GM12801 (cell line): Measurements from ENCODE around the gene TEF.

Experiments used
- TF ChIP-seq, protein P1 (sequence below): IDR thresholded peaks from one replicate; pipeline ENCODE4 v1.5.1; 2011; ENCODE audit warnings: control low read depth; ENCODE audit not compliant: insufficient read length; ENCODE audit errors: extremely low read depth

TEF gene

DNA sequence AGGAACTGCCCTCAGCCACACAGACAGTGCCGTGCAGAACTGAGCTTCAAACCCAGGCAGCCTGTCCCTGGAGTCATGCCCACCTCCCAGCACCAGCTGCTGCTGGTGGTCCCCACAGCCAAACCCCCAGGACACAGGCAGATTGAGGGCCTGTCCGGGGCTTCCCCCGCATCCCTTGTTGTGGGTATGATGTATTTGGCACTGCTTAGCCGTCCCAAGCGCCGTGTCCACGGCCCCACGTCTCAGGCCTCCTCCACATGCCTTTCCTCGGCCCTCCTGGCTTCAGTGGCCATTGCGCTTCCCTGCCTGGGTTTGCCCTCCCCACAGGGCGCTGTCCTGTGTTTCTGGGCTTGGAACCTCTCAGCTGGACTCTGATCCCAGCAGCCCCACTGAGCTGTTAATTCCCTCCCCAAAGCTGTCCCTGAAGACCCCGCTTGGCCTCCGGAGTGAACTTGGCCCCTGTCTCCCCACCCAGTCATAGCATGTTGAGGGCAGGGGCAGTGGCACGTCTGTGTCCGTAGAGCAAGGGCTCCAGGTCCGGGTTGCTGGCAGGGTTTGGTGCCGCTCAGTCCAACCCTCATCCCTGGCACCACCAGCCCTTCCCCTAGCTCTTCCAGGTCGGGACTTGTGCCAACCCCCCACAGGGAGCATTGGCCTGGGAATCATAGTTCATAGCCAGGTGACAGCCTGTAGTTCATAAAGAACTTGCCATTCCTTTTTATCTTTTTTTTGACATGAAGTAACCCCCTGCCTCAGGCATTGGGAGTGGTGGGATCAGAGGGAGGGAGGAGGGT is 34.5 kb upstream of the TEF start:
- TF ChIP-seq, protein P1, sequence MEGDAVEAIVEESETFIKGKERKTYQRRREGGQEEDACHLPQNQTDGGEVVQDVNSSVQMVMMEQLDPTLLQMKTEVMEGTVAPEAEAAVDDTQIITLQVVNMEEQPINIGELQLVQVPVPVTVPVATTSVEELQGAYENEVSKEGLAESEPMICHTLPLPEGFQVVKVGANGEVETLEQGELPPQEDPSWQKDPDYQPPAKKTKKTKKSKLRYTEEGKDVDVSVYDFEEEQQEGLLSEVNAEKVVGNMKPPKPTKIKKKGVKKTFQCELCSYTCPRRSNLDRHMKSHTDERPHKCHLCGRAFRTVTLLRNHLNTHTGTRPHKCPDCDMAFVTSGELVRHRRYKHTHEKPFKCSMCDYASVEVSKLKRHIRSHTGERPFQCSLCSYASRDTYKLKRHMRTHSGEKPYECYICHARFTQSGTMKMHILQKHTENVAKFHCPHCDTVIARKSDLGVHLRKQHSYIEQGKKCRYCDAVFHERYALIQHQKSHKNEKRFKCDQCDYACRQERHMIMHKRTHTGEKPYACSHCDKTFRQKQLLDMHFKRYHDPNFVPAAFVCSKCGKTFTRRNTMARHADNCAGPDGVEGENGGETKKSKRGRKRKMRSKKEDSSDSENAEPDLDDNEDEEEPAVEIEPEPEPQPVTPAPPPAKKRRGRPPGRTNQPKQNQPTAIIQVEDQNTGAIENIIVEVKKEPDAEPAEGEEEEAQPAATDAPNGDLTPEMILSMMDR: no peak

DNA sequence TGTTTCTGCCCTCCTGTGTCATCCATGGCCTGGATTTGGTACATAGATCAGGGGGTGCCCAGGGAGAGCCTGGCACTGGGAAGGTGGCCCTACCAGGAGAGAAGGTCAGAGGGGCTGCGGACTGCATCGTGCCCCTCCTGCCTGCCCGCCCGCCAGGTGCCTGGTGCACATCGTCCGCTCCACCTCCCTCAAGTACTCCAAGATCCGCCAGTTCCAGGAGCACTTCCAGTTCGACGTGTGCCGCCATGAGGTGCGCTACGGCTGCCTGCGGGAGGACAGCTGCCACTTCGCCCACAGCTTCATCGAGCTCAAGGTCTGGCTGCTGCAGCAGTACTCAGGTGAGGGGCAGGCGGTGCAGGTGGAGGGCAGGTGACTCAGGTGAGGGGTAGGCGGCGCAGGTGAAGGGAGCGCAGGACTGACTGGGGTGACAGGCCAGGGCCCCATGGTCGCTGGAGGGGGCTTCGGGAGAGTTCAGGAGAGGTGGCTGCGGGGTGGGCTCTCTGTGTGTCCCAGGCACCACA is 32.7 kb upstream of the TEF start:
- TF ChIP-seq, protein P1: no peak

DNA sequence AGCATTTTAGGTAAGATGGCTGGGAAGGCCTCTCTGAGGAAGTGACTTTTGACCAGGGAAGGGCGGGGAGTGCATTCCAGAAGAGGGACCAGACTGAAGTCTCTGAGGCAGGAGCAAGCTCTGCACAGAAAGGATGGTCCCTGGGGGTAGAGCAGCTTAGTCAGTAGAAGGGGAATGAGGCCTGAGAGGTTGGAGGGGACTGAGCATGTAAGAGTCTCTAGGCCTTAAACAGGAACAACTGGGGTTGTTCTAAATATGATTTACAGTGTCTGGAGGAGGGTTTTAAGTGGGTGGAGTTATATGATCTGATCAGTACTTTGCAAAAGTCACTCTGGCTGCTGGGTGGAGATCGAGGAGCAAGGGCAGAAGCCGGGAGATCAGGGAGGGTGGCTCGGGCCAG is 31.7 kb upstream of the TEF start:
- TF ChIP-seq, protein P1: no peak

DNA sequence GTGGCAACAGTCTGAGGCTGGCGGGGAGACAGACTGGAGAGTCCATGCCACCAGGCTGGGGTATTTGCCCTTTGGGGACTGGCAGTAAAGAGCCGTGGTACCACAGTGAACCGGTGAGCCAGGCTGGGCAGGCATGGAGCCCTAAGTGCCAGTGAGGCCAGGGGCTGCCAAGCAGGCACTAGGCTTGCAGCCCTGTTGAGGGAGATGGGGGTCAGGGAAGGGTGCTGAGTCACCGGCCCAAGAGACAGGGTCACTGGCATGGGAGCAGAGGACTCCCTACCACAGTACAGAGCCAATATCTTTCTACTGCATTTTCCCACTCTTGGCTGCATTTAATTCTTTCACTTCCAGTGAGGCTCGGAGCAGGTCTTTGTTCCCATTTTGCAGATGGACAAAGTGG is 30.7 kb upstream of the TEF start:
- TF ChIP-seq, protein P1: no peak

DNA sequence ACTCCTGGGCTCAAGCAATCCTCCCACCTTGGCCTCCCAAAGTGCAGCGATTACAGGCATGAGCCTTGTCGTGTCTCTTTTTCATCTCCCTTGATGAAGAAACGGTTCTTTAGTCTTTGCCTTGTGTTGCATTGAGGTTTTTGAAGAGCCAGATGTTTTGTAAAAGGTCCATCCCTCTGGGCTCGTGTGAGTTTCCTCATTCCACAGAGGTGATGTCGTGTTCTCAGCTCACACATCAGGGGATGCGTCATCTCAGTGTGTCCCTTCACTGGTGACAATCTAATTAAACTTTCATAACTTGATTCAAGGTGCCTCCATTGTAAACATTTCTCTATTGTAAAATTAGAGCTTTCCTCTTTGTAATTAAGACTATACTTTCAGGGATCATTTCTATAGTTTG is 29.7 kb upstream of the TEF start:
- TF ChIP-seq, protein P1: no peak

DNA sequence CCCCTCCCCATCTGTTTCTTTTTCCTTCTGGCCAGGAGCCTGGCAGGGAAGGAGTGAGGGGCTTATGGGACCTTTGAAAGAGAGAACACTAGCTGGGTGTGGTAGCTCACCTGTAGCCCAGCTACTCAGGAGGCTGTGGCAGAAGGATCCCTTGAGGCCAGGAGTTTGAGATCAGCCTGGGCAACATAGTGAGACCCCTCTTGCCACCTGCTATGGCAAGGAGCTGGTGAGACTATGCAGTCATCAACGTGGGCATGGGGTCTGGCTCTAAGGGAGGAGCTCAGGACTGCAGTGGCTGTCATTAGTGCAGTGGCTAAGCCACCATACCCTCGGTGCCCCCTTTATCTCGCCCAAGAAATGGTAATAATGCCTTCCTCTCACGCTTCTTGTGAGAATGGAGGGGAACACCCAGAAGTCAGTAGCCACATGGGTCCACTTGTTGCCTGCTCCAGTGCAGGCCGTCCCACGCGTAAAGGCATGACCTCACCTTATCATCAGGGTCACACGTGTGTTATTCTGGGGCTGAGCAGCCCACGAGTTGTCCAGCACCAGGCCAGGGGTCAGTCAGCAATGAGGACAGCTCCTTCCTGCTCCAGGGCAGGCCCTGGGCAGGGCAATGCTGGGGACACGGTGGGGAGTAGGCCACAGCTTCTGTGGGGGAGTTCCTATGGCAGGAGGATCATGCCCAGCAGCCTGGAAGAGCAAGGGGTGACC is 27.7 kb upstream of the TEF start:
- TF ChIP-seq, protein P1: no peak

DNA sequence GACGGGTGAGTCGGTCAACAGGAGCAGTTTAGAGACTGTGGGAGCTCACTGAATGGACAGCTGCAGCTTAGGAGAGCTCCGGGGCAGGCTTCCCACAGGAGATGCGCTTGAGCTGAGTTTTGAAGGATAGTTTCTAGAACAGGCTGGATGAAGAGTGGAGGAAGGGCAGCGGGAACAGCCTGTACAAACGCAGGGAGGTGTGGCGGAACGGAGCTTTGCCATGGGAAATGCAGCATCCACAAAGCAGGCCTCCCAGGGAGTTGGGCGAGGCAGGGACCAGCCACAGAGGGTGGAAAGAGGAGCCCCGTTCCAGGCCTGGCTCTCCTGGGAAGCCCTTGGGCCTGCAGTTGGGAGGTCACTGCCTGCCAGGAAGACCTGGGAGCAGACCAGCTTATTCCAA is 26.8 kb upstream of the TEF start:
- TF ChIP-seq, protein P1: no peak
